ENCODE measurements around the gene BCAS3.

DNA sequence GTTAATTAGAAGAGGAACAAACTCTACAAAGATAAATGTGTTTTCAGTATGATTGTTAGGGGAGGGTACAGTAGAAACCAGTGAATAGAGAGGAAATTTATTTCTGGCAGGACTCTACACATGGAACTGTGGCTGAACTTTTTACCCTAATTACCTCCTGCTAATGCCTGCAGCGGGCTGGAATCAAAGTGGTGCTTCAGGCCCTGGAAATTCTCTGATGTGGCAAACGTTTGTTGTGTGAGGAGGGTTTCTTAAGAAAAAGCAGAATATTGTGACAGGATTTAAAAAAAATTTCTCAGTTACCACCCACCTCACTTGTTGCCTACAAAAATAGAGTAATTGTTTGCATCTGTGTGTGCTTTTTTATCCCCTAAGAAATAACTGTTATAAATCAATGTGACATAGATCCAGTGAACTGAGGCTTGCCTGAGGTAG lies 154.5 kb downstream of the BCAS3 start:
- TF ChIP-seq, protein P1, sequence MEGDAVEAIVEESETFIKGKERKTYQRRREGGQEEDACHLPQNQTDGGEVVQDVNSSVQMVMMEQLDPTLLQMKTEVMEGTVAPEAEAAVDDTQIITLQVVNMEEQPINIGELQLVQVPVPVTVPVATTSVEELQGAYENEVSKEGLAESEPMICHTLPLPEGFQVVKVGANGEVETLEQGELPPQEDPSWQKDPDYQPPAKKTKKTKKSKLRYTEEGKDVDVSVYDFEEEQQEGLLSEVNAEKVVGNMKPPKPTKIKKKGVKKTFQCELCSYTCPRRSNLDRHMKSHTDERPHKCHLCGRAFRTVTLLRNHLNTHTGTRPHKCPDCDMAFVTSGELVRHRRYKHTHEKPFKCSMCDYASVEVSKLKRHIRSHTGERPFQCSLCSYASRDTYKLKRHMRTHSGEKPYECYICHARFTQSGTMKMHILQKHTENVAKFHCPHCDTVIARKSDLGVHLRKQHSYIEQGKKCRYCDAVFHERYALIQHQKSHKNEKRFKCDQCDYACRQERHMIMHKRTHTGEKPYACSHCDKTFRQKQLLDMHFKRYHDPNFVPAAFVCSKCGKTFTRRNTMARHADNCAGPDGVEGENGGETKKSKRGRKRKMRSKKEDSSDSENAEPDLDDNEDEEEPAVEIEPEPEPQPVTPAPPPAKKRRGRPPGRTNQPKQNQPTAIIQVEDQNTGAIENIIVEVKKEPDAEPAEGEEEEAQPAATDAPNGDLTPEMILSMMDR (IDR thresholded peaks at IDR 0.05): no peak
- no peak for TF ChIP-seq ZFX (IDR thresholded peaks at IDR 0.05; ENCODE audit: borderline replicate concordance)
